GM12878 (cell line): Measurements from ENCODE around the gene UNC93A. TPM values are rescaled to one million over a fixed set of nuclear protein-coding genes. Genes with fewer than 3 reads are reported as not detected.

Experiments used
- ATAC-seq: fragments of 200-7000 bp; cut with Tn5 transposase; 3 replicates; pipeline ENCODE4 v1.9.1; 2020; ENCODE audit warnings: mild to moderate bottlenecking, moderate library complexity
- BruUV-seq: library from RNA; stranded (reverse); fragments of 400-500 nt; replicated peaks from 2 replicates; lab custom pipeline; 2021; lab: Mats Ljungman, UMichigan
- CTCF ChIA-PET: fragments of 300-600 bp; sonication (Branson Sonifier 250); formaldehyde crosslinking; extraction: SDS; loops from one replicate; lab custom pipeline; 2021; ENCODE audit warnings: inconsistent platforms; lab: Yijun Ruan, JAX
- POLR2A ChIA-PET: fragments of 350-600 bp; formaldehyde crosslinking; extraction: SDS; loops from one replicate; lab custom pipeline; 2021; ENCODE audit warnings: inconsistent platforms; lab: Charles Lee
- RAD21 ChIA-PET: fragments of 300-600 bp; sonication (Branson Sonifier 250); formaldehyde crosslinking; loops from one replicate; lab custom pipeline; 2023; ENCODE audit warnings: antibody characterized with exemption; ENCODE audit not compliant: unreplicated experiment; lab: Charles Lee
- SMC1A ChIA-PET: fragments of 300-600 bp; sonication (Branson Sonifier 250); formaldehyde crosslinking; loops from one replicate; lab custom pipeline; 2023; ENCODE audit not compliant: unreplicated experiment, uncharacterized antibody; lab: Charles Lee
- DNase-seq: peaks from one replicate; pipeline ENCODE4 v3.0.0-alpha.2; 2011; ENCODE audit warnings: low read depth, low spot score
- FAIRE-seq: peaks from 3 replicates; lab custom pipeline; 2011; peaks lifted over from hg19 to GRCh38; lab: Jason Lieb, UNC
- H2AFZ ChIP-seq: 2 replicates; pipeline ENCODE4 v1.6.0; 2011; ENCODE audit warnings: low read depth, low read length, control low read depth; ENCODE audit not compliant: control insufficient read depth
- H3K27ac ChIP-seq: 2 replicates; pipeline ENCODE4 v1.5.1; 2011; ENCODE audit warnings: control low read depth; ENCODE audit not compliant: control insufficient read depth, insufficient read depth
- H3K27me3 ChIP-seq, 2 experiments: replicated peaks in 1 of 2; 2 replicates each; pipeline versions ENCODE4 v1.6.0 to v1.6.1; 2011; ENCODE audit warnings: low read length in 1 of 2; ENCODE audit not compliant: control insufficient read depth in 2 of 2, insufficient read depth in 2 of 2
- H3K36me3 ChIP-seq, 2 experiments: 2 replicates each; pipeline ENCODE4 v1.5.1; 2011; ENCODE audit warnings: low read length in 1 of 2; ENCODE audit not compliant: control insufficient read depth in 2 of 2, insufficient read depth in 2 of 2
- H3K4me1 ChIP-seq: 2 replicates; pipeline ENCODE4 v1.6.1; 2011; ENCODE audit warnings: mild to moderate bottlenecking, low read length, moderate library complexity, mixed read lengths; ENCODE audit not compliant: control insufficient read depth, insufficient read depth
- H3K4me2 ChIP-seq: 2 replicates; pipeline ENCODE4 v1.6.0; 2011; ENCODE audit warnings: control low read depth; ENCODE audit not compliant: control insufficient read depth, insufficient read depth
- H3K4me3 ChIP-seq: fragments of 200-600 bp; sonication (generic); 2 replicates; pipeline ENCODE4 v1.5.1; 2016
- H3K79me2 ChIP-seq: 2 replicates; pipeline ENCODE4 v1.6.0; 2011; ENCODE audit warnings: low read length; ENCODE audit not compliant: control insufficient read depth, insufficient read depth
- H3K9ac ChIP-seq: 2 replicates; pipeline ENCODE4 v1.8.0; 2011; ENCODE audit warnings: low read length, control low read depth, mixed read lengths; ENCODE audit not compliant: control insufficient read depth, insufficient read depth
- H3K9me3 ChIP-seq: replicated peaks from 3 replicates; pipeline ENCODE4 v1.5.1; 2011; ENCODE audit warnings: mild to moderate bottlenecking, low read length; ENCODE audit not compliant: control insufficient read depth, insufficient read depth
- H4K20me1 ChIP-seq: 2 replicates; pipeline ENCODE4 v1.6.0; 2011; ENCODE audit not compliant: control insufficient read depth, insufficient read depth
- FOXM1 ChIP-seq: IDR thresholded peaks from 2 replicates; pipeline ENCODE4 v1.6.1; 2012; ENCODE audit warnings: low read depth, mild to moderate bottlenecking, inconsistent platforms, low read length, moderate library complexity
- HCFC1 ChIP-seq: fragments of 150-350 bp; IDR thresholded peaks from 2 replicates; pipeline ENCODE4 v1.6.1; 2014; ENCODE audit warnings: low read length
- IKZF1 ChIP-seq: fragments of 450-650 bp; conservative IDR thresholded peaks from 2 replicates; pipeline ENCODE4 v1.6.1; 2017; ENCODE audit warnings: antibody characterized with exemption, mild to moderate bottlenecking
- MEF2A ChIP-seq: IDR thresholded peaks from 2 replicates; pipeline ENCODE4 v1.6.1; 2011; ENCODE audit warnings: low read depth, mild to moderate bottlenecking, low read length, moderate library complexity; ENCODE audit not compliant: insufficient read depth
- SIN3A ChIP-seq: IDR thresholded peaks from 2 replicates; pipeline ENCODE4 v1.6.1; 2012; ENCODE audit warnings: low read depth, low read length, improper control_type of control experiment
- STAT1 ChIP-seq: fragments of 450-650 bp; conservative IDR thresholded peaks from 2 replicates; pipeline ENCODE4 v1.6.1; 2014; ENCODE audit warnings: antibody characterized with exemption, mild to moderate bottlenecking
- WGBS: methylation state at CpG from one replicate; pipeline ENCODE4 v1.1.6; 2016; ENCODE audit warnings: low lambda C conversion rate; ENCODE audit not compliant: insufficient replicate concordance, insufficient coverage; ENCODE audit errors: missing lambda C conversion rate; 5-methylcytosine and 5-hydroxymethylcytosine counted together
- in situ Hi-C: fragments of 300-500 bp; cut with MboI; formaldehyde crosslinking; loops from 9 replicates; pipeline ENCODE4 v1.14.3; 2018; ENCODE audit warnings: mixed read lengths
- intact Hi-C: fragments of 100-400 bp; cut with micrococcal nuclease; formaldehyde crosslinking; loops from one replicate; pipeline ENCODE4 v1.14.2; 2022; ENCODE audit not compliant: unreplicated experiment
- polyA plus RNA-seq, 11 experiments: library from polyadenylated mRNA; depleted of rRNA in 4 of 11; unstranded in 6 of 11; stranded (reverse) in 5 of 11; fragments of >200 nt; fragmentation: Nextera tagmentation in 4 of 11; fragmentation: Illumina TruSeq in 1 of 11; extraction: Ambion mirVana in 4 of 11; extraction: Trizol in 1 of 11; gene quantifications; 1 replicate in 1 of 11; 2 replicates in 10 of 11; pipeline versions ENCODE4 v1.2.1 to v1.2.3, GENCODE V29; 2011 to 2016; ENCODE audit warnings: inconsistent platforms in 2 of 11, missing spikeins in 2 of 11, low read depth in 1 of 11
- total RNA-seq, 4 experiments: library from RNA; depleted of rRNA in 3 of 4; stranded (reverse); fragments of >200 nt in 3 of 4; fragmentation: Illumina TruSeq in 1 of 4; extraction: Trizol in 1 of 4; gene quantifications; 2 replicates each; pipeline versions ENCODE4 v1.2.1 to v1.2.3, GENCODE V29; 2013 to 2021
- TF ChIP-seq, protein P1 (sequence below): fragments of 450-650 bp; IDR thresholded peaks from 2 replicates; pipeline ENCODE4 v1.6.1; 2017; ENCODE audit warnings: mild to moderate bottlenecking, low read depth, inconsistent platforms; ENCODE audit not compliant: poor library complexity, severe bottlenecking
- TF ChIP-seq, protein P2 (sequence below): IDR thresholded peaks from 2 replicates; pipeline ENCODE4 v1.6.1; 2011; ENCODE audit warnings: mild to moderate bottlenecking, low read depth, low read length, moderate library complexity; ENCODE audit not compliant: insufficient replicate concordance

The UNC93A gene
- total and polyA plus RNA-seq, 10 of the 15 experiments (the other 5 are each of a cell fraction or from before 2014, with no cell fraction given): 0.37 TPM; not detected in 9

DNA sequence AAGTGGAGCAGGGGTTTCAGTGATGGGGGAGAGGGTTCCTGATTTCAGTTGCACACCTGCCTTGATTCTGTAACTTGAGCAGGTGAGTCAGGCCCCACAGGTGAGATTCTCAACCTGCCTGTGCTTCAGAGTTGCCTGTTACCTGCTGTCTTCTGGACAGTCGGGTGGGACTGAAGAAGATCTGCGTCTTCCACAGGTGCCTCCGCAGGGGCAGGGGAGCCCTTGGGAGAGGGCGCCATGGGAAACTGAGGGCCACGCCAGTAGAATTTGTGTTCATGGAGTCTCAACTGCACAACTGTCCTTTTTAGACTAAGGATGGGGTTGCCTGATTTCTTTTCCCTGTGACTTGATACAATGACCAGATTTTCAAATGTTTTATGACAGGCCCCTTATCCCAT is 5.2 kb downstream of the UNC93A start:
- Histone ChIP-seq H3K9me3 (no peaks in the 10 kb centered on the region), H3K27me3 (peaks cover 1 to 6% of the 10 kb centered on the region in 2 experiments; a peak in 2 of 4 replicates), H3K79me2 (no peaks in the 10 kb centered on the region), H3K4me1 (no peaks in the 10 kb centered on the region), H2AFZ (no peak overlapping the region), H3K4me2 (no peak overlapping the region), H3K4me3 (no peak overlapping the region), H3K36me3 (no peaks in the 10 kb centered on the region), H4K20me1 (no peaks in the 10 kb centered on the region), H3K9ac (no peak overlapping the region)
- POLR2A ChIA-PET: no interaction called here
- no TSS peak for BruUV-seq
- ATAC-seq: no peak
- RAD21 ChIA-PET: no interaction called here
- 40% methylated on average over 5 of the region's 5 CpGs for WGBS
- CTCF ChIA-PET: no interaction called here
- intact Hi-C loops: no loop called here
- in situ Hi-C loops: no loop called here
- TF ChIP-seq HCFC1: no peak
- TF ChIP-seq IKZF1: no peak
- TF ChIP-seq, protein P1, sequence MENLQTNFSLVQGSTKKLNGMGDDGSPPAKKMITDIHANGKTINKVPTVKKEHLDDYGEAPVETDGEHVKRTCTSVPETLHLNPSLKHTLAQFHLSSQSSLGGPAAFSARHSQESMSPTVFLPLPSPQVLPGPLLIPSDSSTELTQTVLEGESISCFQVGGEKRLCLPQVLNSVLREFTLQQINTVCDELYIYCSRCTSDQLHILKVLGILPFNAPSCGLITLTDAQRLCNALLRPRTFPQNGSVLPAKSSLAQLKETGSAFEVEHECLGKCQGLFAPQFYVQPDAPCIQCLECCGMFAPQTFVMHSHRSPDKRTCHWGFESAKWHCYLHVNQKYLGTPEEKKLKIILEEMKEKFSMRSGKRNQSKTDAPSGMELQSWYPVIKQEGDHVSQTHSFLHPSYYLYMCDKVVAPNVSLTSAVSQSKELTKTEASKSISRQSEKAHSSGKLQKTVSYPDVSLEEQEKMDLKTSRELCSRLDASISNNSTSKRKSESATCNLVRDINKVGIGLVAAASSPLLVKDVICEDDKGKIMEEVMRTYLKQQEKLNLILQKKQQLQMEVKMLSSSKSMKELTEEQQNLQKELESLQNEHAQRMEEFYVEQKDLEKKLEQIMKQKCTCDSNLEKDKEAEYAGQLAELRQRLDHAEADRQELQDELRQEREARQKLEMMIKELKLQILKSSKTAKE: no peak
- TF ChIP-seq FOXM1: no peak
- TF ChIP-seq MEF2A: no peak
- TF ChIP-seq, protein P2, sequence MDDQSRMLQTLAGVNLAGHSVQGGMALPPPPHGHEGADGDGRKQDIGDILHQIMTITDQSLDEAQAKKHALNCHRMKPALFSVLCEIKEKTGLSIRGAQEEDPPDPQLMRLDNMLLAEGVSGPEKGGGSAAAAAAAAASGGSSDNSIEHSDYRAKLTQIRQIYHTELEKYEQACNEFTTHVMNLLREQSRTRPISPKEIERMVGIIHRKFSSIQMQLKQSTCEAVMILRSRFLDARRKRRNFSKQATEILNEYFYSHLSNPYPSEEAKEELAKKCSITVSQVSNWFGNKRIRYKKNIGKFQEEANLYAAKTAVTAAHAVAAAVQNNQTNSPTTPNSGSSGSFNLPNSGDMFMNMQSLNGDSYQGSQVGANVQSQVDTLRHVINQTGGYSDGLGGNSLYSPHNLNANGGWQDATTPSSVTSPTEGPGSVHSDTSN: no peak
- no peak for TF ChIP-seq SIN3A
- no peak for TF ChIP-seq STAT1
- TF ChIP-seq, all 136 proteins: peak for 0
- no peak for DNase-seq
- SMC1A ChIA-PET: no interaction called here
- no peak overlapping the region for H3K27ac ChIP-seq
- no peak for FAIRE-seq
